Uterus (tissue), 2 donors: Measurements from ENCODE around the gene CDKL5.

ENCODE experiments used
- CTCF ChIP-seq, 4 experiments: fragments of 200-600 bp in 2 of 4; fragments of 450-650 bp in 2 of 4; sonication (generic) in 2 of 4; IDR thresholded peaks; one replicate each; pipeline ENCODE4 v1.5.1; 2016 to 2019; ENCODE audit warnings: antibody characterized with exemption in 4 of 4, mild to moderate bottlenecking in 2 of 4, moderate library complexity in 1 of 4
- POLR2A ChIP-seq, 2 donors: fragments of 450-650 bp; IDR thresholded peaks; one replicate each; pipeline ENCODE4 v1.6.1; 2016; ENCODE audit warnings: antibody characterized with exemption in 2 of 2, mild to moderate bottlenecking in 1 of 2, moderate library complexity in 1 of 2

- no peak for TF ChIP-seq CTCF (IDR thresholded peaks at IDR 0.05)
- no peak for TF ChIP-seq POLR2A (IDR thresholded peaks at IDR 0.05)
Measured at GRCh38 chrX:18676470-18676869, 251.1 kb downstream of the CDKL5 start.
